GM03348 (cell line): ENCODE measurements around the gene BCS1L.

ENCODE experiments used
- DNase-seq: peaks from one replicate; pipeline ENCODE4 v3.0.0; 2012; ENCODE audit warnings: low spot score

The BCS1L gene, protein sequence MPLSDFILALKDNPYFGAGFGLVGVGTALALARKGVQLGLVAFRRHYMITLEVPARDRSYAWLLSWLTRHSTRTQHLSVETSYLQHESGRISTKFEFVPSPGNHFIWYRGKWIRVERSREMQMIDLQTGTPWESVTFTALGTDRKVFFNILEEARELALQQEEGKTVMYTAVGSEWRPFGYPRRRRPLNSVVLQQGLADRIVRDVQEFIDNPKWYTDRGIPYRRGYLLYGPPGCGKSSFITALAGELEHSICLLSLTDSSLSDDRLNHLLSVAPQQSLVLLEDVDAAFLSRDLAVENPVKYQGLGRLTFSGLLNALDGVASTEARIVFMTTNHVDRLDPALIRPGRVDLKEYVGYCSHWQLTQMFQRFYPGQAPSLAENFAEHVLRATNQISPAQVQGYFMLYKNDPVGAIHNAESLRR

GRCh38 chr2:218659258-218659987 is at the start of gene BCS1L, which contains the start of gene ZNF142:
Gene BCS1L, plus strand, starts transcription at chr2:218659683. Its CDS starts 1,305 bp downstream, at chr2:218660988.
Gene ZNF142, minus strand, starts transcription at chr2:218659623. Its CDS starts 3,194 bp downstream, at chr2:218656429.
- DNase-seq: peak; percentile 94

DNA sequence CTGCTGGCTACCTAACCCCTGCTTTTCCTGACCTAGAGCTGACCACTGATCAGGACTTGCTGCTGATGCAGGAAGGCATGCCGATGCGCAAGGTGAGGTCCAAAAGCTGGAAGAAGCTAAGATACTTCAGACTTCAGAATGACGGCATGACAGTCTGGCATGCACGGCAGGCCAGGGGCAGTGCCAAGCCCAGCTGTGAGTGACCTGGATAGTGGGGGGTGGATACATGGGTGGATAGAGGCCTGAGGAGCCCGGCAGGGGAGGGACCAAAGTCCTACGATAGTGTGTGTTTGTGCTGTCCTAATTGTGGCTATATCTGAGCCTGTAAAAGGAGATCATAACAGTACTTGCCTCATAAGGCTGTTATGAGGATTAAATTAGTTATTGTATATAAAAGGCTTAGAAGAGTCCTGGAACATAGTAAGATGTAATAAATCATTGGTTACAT is 43.6 kb upstream of the BCS1L start:
- no peak for DNase-seq

GRCh38 chr2:218618102-218618860 is 41.2 kb upstream of the BCS1L start:
- DNase-seq: no peak

- no peak for DNase-seq
These were observed 38.5 kb upstream of the BCS1L start for GRCh38 chr2:218621007-218621406.

- DNase-seq: no peak
These were observed 36.7 kb upstream of the BCS1L start for GRCh38 chr2:218622606-218623365.

DNA sequence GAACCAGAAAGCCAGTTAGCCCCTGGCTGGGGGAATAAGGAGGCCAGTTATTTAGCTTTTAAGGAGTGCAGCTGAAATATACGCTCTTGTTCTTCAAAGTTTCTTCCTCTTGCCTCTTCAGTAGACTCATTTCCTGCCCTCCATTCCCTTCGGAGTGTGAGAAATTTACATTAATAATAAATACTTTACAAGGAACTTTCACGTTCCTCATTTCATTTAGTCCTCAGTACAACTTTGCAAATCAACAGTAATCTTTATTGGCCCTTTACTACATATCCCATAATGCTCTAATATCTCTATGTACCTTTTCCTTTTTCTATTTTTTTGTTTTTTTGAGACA is 36.1 kb upstream of the BCS1L start:
- DNase-seq: no peak

- DNase-seq: no peak
These were observed 33.1 kb upstream of the BCS1L start for GRCh38 chr2:218626369-218626768.

GRCh38 chr2:218627939-218628338 is 31.5 kb upstream of the BCS1L start:
- DNase-seq: no peak

DNA sequence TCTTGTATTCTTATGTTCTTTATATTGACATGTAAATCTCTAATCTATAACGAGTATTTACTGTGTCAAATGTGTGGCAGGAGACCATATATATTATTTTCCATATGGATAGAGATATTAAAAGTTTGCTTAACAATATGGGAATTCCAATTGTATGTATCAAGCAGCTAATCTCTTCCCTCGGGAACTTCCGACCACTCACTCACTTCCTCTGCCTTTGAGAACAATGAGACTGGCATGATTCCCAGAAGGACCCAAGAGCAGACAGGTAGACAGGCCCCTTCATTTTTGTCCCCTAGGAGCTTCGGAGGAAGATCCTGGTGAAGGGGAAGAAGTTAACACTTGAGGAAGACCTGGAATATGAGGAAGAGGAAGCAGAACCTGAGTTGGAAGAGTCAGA is 27.6 kb upstream of the BCS1L start:
- DNase-seq: no peak

- DNase-seq: no peak
These were observed 23.8 kb upstream of the BCS1L start for GRCh38 chr2:218635719-218636118.

DNA sequence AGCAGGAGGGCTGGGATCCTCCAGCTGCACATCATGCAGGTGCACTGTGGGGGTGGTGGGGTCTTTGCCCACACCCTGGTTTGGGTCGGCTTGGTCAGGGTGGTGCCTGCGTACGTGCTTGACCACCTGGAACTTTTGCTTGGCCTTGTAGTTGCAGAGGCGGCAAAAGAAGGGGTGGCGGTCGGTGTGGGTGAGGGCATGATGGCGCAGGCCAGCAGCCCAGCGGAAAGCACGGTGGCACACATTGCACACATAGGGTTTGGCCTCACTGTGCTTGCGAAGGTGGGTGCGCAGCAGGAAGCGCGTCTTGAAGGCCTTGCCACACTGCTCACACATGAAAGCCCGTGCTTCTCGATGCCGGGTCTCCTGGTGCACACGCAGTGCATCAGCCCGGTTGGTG is 21.1 kb upstream of the BCS1L start:
- no peak for DNase-seq

GRCh38 chr2:218642121-218642656 is 17.3 kb upstream of the BCS1L start:
- no peak for DNase-seq

DNA sequence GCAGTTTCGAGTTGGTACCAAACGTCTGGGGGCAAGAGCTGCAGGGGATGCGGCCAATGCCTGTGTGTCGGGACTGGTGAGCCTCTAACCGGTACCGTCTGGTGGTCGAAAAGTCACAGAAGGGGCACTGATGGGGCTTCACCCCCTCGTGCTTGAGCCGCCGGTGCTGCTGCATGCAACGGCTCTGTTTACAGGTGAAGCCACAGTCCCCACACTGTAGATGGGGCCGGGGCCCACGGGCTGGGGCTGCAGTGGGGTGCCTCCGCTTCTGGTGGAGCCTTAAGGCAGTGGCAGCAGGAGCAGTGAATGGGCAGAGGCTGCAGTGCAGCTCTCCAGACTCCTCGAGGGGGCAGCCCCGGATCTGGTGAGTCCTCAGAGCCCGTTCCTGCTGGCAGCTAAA is 16.7 kb upstream of the BCS1L start:
- DNase-seq: no peak

DNA sequence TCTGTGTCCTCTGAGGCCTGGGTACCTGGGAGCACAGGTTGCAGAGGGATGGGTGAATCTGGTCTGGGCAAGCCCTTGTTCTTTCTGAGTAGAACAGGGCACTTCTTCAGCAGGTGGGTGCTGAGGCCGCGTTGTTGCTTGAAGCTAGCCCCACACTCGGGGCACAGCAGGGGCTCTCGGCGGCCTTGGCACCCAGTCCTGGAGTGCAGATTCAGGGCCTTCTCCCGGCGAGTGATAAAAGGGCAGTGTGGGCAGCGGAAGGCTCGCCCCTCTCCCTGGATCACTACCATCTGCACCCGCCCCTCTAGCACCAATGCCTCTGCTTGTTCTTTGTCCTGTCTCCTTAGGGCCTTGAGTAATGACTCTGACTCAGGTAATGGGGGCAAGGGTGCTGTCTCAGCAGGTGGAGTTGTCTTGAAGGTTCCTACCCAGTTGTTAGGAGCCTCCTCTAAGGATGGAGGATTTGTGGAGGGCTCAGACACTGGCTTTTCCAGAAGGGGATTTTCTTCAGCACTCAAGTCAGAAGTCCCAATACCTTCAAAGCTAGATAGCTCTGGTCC is 15.7 kb upstream of the BCS1L start:
- no peak for DNase-seq

- no peak for DNase-seq
These were observed 14.8 kb upstream of the BCS1L start for GRCh38 chr2:218644721-218645120.

DNA sequence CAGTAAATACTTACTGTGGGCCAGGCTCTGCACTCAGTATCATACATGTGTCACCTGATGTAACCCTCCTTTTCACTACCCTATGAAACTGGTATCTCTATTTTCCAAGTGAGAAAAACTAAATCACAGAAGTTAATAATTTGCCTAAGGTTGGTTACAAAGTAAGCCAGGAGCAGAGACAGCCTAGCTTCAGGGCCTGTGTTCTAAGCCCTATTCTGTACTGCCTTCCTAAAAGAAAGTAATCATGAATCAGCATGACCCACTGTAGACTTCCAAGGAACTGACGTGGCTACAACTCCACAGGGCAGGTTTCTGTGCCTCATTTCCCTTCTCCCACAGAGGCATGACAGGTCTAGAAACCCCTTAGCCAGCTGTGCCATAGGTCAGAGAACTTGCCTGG is 14.4 kb upstream of the BCS1L start:
- peak; percentile 53 for DNase-seq

GRCh38 chr2:218648088-218648786 is 11.2 kb upstream of the BCS1L start:
- peak; percentile 80 for DNase-seq

DNA sequence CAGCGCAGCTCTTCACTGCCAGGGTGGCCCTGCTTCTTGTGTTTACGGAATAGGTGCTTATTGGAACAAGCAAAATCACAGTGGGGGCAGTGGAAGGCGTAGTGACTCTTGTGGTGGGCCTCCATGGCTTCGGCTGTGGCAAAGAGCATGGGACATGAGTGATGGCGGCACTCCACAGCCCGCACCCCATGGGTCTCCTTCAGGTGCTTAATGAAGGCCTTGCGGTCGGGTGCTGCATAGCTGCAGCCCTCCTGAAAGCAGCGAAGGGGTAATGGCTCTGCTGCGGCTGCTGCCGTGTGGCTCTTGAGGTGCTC is 10.7 kb upstream of the BCS1L start:
- DNase-seq: no peak

GRCh38 chr2:218655751-218656150 is 3.7 kb upstream of the BCS1L start:
- no peak for DNase-seq

- peak; percentile 72 for DNase-seq
These were observed 719 bp upstream of the BCS1L start for GRCh38 chr2:218658671-218659257.
